Measurements from ENCODE around the gene LRRC23.
A peak's percentile ranks its signal among the peaks of the same experiment; 100 is the strongest.
"Not testable (repeated sequence)": the region's sequence is repeated elsewhere in the genome, so short reads cannot be mapped to it uniquely, and the experiment has no call there.

Gene LRRC23

GRCh38 chr12:6873094-6874014, 31.3 kb upstream of the LRRC23 start, which contains the start of gene SPSB2:
Gene SPSB2, minus strand, starts transcription at chr12:6873303. Its CDS starts 402 bp downstream, at chr12:6872901.
- peak; percentile 93 for DNase-seq

DNA sequence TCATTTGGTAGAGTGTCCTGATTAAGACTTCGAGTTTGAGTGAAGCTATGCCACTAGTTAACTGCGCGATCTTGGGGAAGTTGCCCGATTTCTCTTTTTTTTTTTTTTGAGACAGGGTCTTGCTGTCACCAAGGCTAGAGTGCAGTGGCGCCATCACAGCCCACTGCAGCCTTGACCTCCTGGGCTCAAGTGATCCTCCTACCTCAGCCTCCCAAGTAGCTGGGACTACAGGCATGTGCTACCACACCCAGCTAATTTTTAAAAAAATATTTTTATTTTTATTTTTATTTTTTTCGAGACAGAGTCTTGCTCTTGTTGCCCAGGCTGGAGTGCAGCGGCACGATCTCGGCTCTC, 30.6 kb upstream of the LRRC23 start:
- not testable (repeated sequence) for DNase-seq

GRCh38 chr12:6879824-6880223, 24.8 kb upstream of the LRRC23 start:
- DNase-seq, result not testable (repeated sequence)

DNA sequence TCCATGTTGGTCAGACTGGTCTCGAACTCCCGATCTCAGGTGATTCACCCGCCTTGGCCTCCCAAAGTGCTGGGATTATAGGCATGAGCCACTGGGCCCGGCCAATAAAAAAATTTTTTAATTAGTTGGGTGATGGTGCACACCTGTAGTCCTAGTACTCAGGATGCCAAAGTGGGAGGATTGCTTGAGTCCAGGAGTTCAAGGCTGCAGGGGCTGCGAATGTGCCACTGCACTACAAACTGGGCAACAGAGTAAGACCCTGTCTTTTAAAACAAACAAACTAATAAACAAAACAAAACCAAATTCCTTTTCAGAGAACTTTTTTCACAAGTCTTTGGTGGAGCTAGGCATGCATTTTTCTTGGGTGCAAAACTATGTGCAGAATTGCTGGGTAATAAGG, 21.4 kb upstream of the LRRC23 start:
- DNase-seq, result no peak

DNA sequence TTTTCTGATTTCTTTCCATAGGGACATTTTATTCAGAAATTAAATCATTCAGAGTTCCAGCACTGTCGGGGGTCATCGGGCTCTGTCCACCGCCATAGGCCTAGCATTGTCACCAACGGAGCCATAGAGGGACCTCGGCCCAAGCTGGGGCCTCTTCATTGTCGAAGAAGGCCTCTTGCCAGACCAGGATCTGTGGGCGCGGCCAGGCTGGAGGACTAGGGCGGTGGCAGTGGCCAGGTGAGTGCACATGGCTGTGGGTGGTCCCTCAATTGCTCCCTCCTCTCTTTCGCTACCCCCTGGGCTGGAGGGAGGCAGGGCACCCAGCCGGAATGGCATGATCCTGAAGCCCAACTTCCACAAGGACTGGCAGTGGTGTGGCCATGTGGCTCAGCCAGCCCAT, 20.9 kb upstream of the LRRC23 start:
- no peak for DNase-seq

DNA sequence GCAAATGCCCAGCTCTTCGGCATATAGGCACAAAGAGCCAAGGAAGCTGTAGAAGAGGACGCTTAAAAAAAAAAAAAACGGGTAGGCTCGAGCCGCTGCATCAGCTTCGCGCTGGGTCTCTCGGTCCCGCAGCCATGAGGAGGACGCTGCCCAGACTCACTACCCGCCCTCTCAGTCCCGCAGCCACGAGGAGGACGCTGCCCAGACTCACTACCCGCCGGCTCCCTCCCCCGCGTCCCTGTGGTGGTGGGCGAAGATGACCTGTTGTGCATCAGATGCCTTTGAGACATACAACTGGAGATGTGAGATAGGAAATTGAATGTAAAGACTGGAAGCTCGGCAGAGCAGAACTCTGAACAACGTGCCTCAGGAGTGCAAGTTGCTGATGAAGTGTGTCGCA, 20.1 kb upstream of the LRRC23 start:
- DNase-seq, result no peak

DNA sequence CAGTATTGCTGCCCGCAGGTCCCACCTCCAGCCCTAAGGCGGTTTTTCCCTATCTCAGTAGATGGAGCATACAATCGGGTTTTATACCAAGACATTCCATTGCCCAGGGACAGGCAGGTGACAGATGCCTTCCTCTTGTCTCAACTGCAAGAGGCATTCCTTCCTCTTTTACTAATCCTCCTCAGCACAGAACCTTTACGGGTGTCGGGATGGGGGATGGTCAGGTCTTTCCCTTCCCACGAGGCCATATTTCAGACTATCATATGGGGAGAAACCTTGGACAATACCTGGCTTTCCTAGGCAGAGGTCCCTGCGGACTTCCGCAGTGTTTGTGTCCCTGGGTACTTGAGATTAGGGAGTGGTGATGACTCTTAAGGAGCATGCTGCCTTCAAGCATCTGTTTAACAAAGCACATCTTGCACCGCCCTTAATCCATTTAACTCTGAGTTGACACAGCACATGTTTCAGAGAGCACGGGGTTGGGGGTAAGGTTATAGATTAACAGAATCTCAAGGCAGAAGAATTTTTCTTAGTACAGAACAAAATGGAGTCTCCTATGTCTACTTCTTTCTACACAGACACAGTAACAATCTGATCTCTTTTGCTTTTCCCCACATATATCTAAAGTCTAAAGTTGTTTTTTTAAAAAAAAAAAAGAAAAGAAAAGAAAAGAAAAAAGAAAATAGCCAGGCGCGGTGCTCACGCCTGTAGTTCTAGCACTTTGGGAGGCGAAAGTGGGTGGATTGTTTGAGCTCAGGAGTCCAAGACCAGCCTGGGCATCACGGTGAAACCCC, 18.2 kb upstream of the LRRC23 start:
- DNase-seq, result not testable (repeated sequence)

DNA sequence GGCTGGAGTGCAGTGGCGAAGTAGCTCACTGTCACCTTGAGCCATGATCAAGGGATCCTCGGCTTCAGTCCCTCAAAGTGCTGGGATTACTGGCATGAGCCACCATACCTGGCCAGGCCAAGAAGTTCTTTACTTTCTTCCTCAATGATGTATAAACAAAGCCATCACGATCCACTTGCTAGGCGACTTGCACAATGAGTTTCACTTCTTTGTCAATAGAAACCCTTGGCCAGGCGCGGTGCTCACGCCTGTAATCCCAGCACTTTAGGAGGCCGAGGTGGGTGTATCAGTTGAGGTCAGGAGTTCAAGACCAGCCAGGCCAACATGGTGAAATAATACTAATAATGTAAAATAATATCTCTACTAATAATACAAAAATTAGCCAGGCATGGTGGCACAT, 17.2 kb upstream of the LRRC23 start:
- no peak for DNase-seq

GRCh38 chr12:6888360-6888759, 16.3 kb upstream of the LRRC23 start:
- DNase-seq, result no peak

- DNase-seq, result not testable (repeated sequence)
These were observed 15.8 kb upstream of the LRRC23 start for GRCh38 chr12:6888794-6889193.

GRCh38 chr12:6889775-6890573, 14.6 kb upstream of the LRRC23 start:
- not testable (repeated sequence) for DNase-seq

GRCh38 chr12:6890789-6891645, 13.6 kb upstream of the LRRC23 start:
- DNase-seq, result peak; percentile 89

DNA sequence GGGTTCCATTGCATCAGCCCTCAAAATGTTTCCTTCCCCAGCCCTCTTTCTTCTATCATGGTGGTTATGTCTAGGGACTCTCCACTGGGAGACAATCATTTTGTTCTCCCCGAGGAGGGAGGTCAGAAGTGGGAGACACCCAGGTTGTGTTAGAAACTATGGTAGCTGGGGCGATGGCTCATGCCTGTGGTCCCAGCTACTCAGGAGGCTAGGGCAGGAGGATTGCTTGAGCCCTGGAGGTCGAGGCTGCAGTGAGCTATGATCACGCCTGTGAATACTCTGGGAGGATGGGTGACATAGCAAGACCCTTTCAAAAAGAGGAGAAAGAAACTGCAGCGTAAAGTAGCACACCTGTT, 13.0 kb upstream of the LRRC23 start:
- no peak for DNase-seq

DNA sequence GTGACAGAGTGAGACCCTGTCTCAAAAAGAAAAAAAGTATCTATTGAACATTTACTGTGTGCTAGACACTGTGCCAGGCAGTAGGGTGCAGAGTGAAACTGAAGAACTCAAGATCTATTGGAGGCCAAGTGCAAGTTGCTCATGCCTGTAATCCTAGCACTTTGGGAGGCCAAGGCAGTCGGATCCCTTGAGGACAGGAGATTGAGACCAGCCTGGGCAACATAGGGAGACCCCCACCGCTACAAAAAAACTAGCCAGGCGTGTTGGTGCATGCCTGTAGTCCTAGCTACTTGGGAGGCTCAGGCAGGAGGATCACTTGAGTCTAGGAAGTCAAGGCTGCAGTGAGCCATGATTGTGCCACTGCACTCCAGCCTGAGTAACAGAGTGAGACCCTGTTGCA, 11.9 kb upstream of the LRRC23 start:
- DNase-seq, result not testable (repeated sequence)

GRCh38 chr12:6894321-6894720, 10.3 kb upstream of the LRRC23 start:
- no peak for DNase-seq

- DNase-seq, result no peak
These were observed 7.7 kb upstream of the LRRC23 start for GRCh38 chr12:6896846-6897435.

DNA sequence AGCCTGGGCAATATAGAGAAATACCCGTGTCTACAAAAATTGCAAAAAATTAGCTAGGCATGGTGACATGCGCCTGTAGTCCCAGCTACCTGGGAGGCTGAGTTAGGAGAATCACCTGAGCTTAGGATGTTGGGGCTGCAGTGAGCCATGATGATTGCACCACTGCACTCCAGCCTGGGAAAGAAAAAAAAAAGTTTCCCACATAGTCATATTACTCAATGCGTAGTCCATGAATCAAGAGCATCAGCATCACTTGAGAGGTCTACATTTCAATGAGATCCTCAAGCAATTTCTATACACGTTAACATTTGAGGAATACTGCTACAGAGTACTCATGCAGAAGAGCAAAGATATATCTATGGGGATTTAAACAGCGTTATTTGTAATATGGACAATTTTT, 5.2 kb upstream of the LRRC23 start:
- no peak for DNase-seq

GRCh38 chr12:6899837-6900519, 4.6 kb upstream of the LRRC23 start:
- DNase-seq, result peak; percentile 21

DNA sequence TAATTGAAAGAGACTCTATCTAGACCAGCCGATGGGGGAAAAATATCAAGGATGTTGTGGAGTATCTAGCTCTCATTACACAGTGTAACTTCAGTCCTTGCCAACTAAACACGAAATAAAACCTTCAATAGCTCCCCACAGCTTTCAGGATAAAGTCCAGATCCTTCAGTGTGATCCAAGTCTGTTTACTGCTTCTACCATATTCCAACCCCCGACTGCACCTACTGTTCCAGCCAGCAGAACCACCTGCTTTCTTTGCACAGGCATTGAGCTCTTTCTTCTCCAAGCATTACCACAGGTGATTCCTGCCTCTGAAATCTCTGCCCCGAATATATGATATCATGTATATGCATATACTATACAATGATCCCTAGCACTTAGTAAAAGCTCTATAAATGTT, 2.2 kb upstream of the LRRC23 start:
- DNase-seq, result no peak

GRCh38 chr12:6903722-6904121, 900 bp upstream of the LRRC23 start:
- no peak for DNase-seq

GRCh38 chr12:6905414-6906040, 905 bp downstream of the LRRC23 start:
- DNase-seq, result no peak

Measured in DMS79 (cell line).